BJ (cell line): ENCODE data around the gene IFNG. TPM values are rescaled to one million over a fixed set of nuclear protein-coding genes. Genes with fewer than 3 reads are reported as not detected.
A peak's percentile ranks its signal among the peaks of the same experiment; 100 is the strongest.

Experiments used
- CTCF ChIA-PET: fragments of 350-600 bp; formaldehyde crosslinking; extraction: SDS; loops from one replicate; lab custom pipeline; 2021; ENCODE audit warnings: antibody characterized with exemption, inconsistent platforms; lab: Yijun Ruan, JAX
- POLR2A ChIA-PET: fragments of 300-600 bp; sonication (Branson Sonifier 250); formaldehyde crosslinking; extraction: SDS; loops from one replicate; lab custom pipeline; 2021; ENCODE audit warnings: antibody characterized with exemption; lab: Charles Lee
- DNase-seq: peaks from one replicate; pipeline ENCODE4 v3.0.0-alpha.2; 2011; ENCODE audit warnings: low read depth
- H3K27me3 ChIP-seq: 2 replicates; pipeline ENCODE4 v1.6.0; 2011; ENCODE audit warnings: low read length; ENCODE audit not compliant: control insufficient read depth, insufficient read depth
- H3K36me3 ChIP-seq: 2 replicates; pipeline ENCODE4 v1.5.1; 2011; ENCODE audit warnings: low read length; ENCODE audit not compliant: control insufficient read depth, insufficient read depth
- H3K4me3 ChIP-seq: 2 replicates; pipeline ENCODE4 v1.5.1; 2011; ENCODE audit warnings: low read depth, mild to moderate bottlenecking, control low read depth, low read length
- CTCF ChIP-seq: IDR thresholded peaks from 2 replicates; pipeline ENCODE4 v1.5.1; 2011; ENCODE audit warnings: low read depth, mild to moderate bottlenecking, control low read depth, inconsistent platforms, low read length, moderate library complexity; ENCODE audit not compliant: insufficient read depth
- polyA plus RNA-seq: library from polyadenylated mRNA; depleted of rRNA; stranded (reverse); fragments of >200 nt; gene quantifications from 2 replicates; pipeline ENCODE4 v1.2.3, GENCODE V29; 2011; rRNA removed

Gene IFNG
- polyA plus RNA-seq, 1 experiment, result not detected

- 0 out of 2 replicates have a peak, but pooled peaks cover 3% of the 10 kb centered on the region for H3K27me3 ChIP-seq
- ChIA-PET CTCF (no interaction called here), POLR2A (no interaction called here)
- DNase-seq, result no peak
- no peak overlapping the region for H3K4me3 ChIP-seq
- no peak for TF ChIP-seq CTCF
- no peaks in the 10 kb centered on the region for H3K36me3 ChIP-seq
These were observed 52.9 kb downstream of the IFNG start for GRCh38 chr12:68106660-68107059.

- Histone ChIP-seq H3K36me3 (no peaks in the 10 kb centered on the region), H3K27me3 (0 out of 2 replicates have a peak, but pooled peaks cover 3% of the 10 kb centered on the region), H3K4me3 (no peak overlapping the region)
- CTCF ChIA-PET, result no interaction called here
- peak; percentile 7 for DNase-seq
- POLR2A ChIA-PET, result no interaction called here
- TF ChIP-seq CTCF, result no peak
These were observed 53.4 kb downstream of the IFNG start for GRCh38 chr12:68106160-68106559.

Other genes starting within 250 kb of the IFNG start
- not detected in 2 replicates for gene IFNG-AS1, start 170.3 kb downstream of the IFNG start, polyA plus RNA-seq
- gene IL26, start 66.1 kb upstream of the IFNG start, polyA plus RNA-seq, result not detected in 2 replicates
- gene IL22, start 93.9 kb upstream of the IFNG start, polyA plus RNA-seq, result not detected in 2 replicates
- 8.5 and 14.9 TPM in 2 replicates for gene MDM1, start 172.6 kb upstream of the IFNG start, polyA plus RNA-seq